Prostate gland (tissue), 2 donors: Measurements from ENCODE around the gene DNAH10.
"Not testable (repeated sequence)": the region's sequence is repeated elsewhere in the genome, so short reads cannot be mapped to it uniquely, and the experiment has no call there.

ENCODE experiments used
- CTCF ChIP-seq, 4 experiments: fragments of 200-600 bp in 2 of 4; fragments of 450-650 bp in 2 of 4; sonication (generic) in 2 of 4; IDR thresholded peaks; 1 replicate in 3 of 4; 2 replicates in 1 of 4; pipeline ENCODE4 v1.5.1; 2016 to 2019; ENCODE audit warnings: antibody characterized with exemption in 4 of 4, mild to moderate bottlenecking in 2 of 4, moderate library complexity in 2 of 4
- POLR2A ChIP-seq: fragments of 450-650 bp; IDR thresholded peaks from one replicate; pipeline ENCODE4 v1.6.1; 2016; ENCODE audit warnings: antibody characterized with exemption, mild to moderate bottlenecking

GRCh38 chr12:123947531-123947930 is 185.4 kb downstream of the DNAH10 start:
- not testable (repeated sequence) for TF ChIP-seq CTCF (IDR thresholded peaks at IDR 0.05); POLR2A
